HG03060 (cell line): ENCODE data around the gene CTNNA2.

ENCODE experiments used
- ATAC-seq: cut with Tn5 transposase; IDR thresholded peaks from one replicate; pipeline ENCODE4 v1.9.1; 2021; ENCODE audit warnings: low read depth, moderate number of reproducible peaks; ENCODE audit not compliant: unreplicated experiment

CTNNA2 gene

DNA sequence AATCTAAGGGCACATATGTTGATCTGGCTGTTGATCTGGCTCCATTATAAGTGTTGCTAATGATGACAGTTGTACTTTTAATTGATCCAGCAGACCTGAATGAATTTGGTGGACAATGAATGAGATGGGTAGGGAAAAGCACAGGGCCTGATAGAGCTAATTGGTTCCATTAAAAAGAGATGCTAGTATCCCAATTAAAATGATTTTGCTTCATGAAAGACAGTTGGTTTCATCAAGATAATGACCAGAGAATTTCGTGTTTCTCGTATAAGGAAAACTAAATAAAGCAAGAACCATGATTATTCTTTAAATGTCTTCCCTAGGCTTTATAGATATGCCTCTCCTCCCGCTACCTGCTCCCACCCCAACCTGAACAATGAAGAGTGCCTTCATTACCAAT, 900.3 kb downstream of the CTNNA2 start:
- no peak for ATAC-seq

- no peak for ATAC-seq
Observed at GRCh38 chr2:80417737-80418136, 904.9 kb downstream of the CTNNA2 start.

- no peak for ATAC-seq
Observed at GRCh38 chr2:80420530-80421208, 907.8 kb downstream of the CTNNA2 start.

GRCh38 chr2:80429251-80429650, 916.4 kb downstream of the CTNNA2 start:
- no peak for ATAC-seq

DNA sequence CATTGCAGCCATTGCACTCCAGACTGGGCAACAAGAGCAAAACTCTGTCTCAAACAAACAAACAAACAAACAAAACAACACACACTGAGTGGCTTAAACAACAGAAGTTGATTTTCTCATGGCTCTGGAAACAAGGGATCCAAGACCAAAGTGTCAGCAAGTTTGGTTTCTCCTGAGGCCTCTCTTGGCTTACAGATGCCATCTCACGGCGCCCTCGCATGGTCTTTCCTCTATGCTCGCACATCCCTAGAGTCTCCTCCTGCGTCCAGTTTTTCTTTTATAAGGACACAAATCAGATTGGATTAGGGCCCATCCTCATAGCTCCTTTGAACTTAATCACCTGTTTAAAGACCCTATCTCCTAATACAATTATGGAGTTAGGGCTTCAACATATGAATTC, 925.1 kb downstream of the CTNNA2 start:
- no peak for ATAC-seq

DNA sequence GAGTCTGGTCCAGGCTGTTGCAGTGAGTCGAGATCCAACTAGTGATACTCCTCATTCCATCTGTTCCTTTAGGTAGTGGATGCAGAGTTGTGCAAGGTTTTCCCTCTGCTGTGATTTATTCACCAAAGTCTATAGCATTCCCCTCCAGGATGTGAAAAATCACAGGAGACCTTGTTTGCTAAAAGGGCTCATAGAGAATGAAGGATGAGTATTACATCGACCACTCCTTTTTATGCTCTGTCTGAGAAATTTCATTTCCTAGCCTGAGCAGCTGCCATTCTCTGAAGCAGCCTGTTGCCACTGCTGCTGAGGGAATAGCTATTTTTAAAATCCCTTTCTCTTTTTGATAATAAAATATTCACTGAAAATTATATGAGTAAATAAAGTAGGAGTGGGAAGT, 925.8 kb downstream of the CTNNA2 start:
- no peak for ATAC-seq

GRCh38 chr2:80454628-80455027, 941.8 kb downstream of the CTNNA2 start:
- ATAC-seq = no peak

- ATAC-seq = no peak
Observed at GRCh38 chr2:80459028-80459427, 946.2 kb downstream of the CTNNA2 start.

DNA sequence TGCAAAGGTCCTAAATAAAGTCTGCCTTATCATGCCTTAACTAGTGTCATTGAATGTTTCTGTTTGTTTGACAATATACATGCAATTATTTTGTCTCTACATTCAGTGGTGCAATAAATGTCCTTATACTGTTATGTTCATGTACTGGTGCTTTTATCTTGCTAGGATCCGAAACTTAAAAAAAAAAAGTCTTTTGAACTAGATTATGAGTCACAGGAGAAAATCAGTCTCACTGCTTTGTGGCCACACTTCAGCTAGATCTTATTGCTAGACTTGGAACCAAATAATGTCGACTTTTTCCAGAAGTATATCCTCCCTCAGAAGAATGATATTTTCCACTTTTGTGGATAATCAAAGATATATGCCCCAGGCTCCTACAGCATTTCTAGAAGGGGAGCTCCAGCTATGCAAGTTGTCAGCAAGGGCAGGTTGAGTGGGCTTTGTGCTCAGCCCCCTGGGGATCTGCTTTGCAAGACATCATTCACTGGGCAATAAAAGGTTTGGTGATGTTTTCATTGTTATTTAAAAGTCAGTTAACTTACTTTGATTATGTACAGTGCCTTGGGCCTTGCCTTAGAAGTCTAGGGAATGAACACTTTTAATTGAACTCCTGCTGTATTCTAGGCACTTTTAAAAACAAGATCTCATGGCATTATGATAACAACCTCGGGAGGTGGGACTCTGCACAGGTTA, 948.8 kb downstream of the CTNNA2 start:
- no peak for ATAC-seq

DNA sequence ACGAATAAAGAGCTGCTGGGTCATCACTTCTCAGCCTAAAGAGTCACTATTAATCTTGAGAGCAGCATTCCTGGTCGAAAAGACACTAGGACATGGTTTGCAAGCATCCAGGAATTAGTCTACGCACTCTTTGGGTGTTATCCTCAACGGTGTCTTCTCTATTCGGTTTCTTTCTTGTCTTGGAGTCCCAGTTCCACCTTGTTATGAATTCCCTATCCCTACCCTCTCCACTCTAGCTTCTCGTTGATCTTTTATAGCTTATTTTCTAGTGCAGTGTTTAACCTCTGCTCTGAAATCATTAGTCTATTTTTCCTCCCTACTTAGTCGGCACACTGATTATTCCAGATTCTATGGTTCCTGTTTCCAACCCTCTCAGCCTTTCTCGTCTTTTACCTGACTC, 949.8 kb downstream of the CTNNA2 start:
- ATAC-seq = no peak

- no peak for ATAC-seq
Observed at GRCh38 chr2:80464275-80464674, 951.4 kb downstream of the CTNNA2 start.

DNA sequence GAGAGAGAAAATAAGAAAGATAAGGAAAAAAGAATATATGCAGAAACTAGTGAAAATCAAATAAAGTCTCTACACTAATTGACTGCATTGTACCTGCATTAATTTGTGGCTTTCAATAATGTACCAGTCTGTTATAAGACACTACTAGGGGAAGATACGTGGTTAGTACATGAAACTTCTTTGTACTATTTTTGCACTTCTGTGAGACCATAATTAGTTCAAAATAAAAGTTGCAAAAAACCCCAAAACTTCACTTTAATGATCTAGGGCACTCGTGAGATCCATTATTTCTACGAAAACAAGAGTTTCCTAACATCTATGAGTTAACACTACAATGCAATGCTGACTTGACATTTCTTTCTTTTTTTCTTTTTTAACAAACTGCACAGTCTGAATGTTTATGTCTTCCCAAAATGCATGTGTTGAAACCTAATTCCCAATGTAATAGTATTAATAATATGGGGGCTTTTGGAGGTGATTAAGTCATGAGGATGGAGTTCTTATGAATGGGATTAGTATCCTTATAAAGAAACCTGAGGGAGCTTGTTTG, 954.5 kb downstream of the CTNNA2 start:
- ATAC-seq = no peak

- ATAC-seq = no peak
Observed at GRCh38 chr2:80469428-80469827, 956.6 kb downstream of the CTNNA2 start.

GRCh38 chr2:80473069-80473468, 960.2 kb downstream of the CTNNA2 start:
- no peak for ATAC-seq

DNA sequence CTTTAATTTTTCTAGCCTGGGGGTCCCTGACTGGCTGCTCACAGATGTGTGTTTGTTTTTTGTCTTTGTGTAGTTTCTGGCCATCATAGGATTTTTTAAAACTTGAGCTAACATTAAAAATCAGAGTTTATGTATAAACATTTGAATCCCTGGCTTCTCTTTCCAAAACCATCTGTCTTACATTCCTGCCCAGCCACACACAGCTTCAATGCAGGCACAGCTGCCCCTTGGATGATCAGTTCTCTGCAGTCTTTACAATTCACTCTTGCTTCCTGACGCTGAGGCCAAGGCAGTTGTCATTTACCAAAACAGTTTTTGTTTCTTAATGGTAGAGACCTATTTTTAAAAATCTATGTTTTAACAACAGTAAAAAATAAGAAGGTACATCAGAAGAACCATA, 960.9 kb downstream of the CTNNA2 start:
- ATAC-seq = no peak

- no peak for ATAC-seq
Observed at GRCh38 chr2:80475970-80476369, 963.1 kb downstream of the CTNNA2 start.

- ATAC-seq = no peak
Observed at GRCh38 chr2:80476535-80477117, 963.8 kb downstream of the CTNNA2 start.

DNA sequence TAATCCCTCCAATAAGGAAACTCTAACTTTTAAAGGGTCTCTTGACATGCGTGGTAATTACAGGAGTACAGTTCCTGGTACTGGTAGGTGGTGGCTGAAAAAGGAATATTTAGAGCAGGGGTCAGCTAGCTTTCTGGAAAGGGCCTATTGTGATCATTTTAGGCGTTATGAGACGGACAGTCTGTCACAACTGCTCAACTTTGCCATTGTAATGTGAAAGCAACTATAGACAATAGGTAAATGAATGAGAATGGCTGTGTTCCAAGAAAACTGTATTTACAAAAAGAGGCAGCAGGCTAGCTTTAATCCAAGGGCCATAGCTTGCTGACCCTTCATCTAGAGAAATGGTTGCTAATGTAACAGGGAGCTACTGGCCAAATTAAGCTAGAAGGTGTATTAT, 969.4 kb downstream of the CTNNA2 start:
- no peak for ATAC-seq

DNA sequence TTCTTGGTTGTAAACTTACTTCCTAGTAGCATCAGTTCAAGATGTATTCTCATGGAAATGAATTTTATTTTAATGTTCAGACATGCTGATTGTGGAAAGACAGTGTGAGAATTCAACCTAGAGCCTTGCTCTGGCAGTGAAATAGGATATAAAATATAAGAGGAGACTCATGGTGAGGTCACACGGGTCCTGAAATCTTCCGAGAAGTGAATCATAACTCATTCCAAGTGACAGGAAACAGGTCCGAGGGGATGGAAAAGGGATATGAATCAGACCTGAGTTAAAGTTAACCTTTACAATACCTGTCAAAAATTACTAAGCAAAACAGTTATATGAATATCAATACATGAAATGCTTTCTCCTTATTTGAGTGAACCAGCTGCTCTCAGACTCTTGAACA, 976.9 kb downstream of the CTNNA2 start:
- ATAC-seq = no peak

DNA sequence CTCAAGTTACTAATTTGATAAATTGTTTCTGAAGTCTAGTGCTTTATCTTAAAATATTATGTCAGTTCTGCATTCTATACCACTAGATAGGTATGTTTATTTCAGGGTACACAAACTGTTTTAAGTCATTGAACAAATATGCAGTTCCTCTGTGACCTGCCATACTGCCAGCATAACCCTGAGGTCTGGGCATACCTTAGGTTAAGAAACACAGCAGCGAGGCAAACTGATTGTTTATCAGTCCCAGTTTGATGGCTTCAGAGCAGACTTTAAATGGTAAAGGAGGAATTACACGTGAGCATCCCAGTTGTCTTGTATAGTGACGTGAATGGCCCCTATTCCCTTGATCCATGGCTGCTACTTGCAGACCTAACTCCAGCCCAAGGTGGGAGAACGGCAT, 978.1 kb downstream of the CTNNA2 start:
- ATAC-seq = no peak

- ATAC-seq = no peak
Observed at GRCh38 chr2:80496346-80496745, 983.5 kb downstream of the CTNNA2 start.

- no peak for ATAC-seq
Observed at GRCh38 chr2:80496775-80497174, 983.9 kb downstream of the CTNNA2 start.
